ENCODE measurements around the gene GALNT6.
A peak's percentile ranks its signal among the peaks of the same experiment; 100 is the strongest.

Gene GALNT6

GRCh38 chr12:51405801-51406207 is 14.6 kb upstream of the GALNT6 start:
- no peak for DNase-seq

DNA sequence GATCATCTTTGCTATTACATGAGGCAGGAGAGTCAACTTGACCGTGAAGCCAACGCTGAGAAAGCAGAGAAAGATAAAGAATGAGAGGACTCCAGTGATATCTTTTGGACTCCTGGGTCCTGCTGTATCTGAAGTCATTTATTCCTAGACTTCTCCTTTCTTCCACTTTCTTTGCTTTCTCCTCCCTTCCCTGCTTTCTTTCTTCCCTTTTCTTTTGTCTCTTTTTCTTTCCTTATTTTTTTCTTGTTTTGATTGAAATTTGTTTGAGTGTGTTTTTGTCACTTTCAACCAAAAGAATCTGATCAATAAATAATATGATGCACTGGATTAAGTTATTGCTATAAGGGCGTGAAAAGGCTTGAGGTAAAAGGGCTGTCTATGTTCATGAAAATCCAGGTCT is 13.4 kb upstream of the GALNT6 start:
- DNase-seq: no peak

DNA sequence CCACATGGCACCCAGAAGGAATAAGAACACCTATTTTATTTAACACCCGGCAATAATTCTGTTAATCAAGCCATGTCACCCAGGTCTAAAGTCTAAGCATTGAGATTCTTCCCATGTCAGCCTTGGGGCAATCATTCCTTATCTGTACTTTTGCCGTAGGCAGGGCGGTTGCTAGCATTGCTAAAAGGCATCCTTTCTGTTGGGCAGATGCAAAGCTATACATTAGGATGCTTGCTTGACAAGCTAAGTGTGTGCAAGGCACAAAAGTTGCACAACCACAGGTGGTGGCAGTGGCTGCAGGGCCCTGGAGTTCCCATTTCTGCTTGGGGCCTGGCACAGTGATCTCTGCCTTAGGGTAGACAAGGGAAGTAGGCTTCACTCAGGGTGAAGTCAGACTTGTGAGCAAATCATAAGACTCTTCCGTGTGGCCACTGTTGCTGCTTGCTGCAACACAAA is 12.5 kb upstream of the GALNT6 start:
- no peak for DNase-seq

DNA sequence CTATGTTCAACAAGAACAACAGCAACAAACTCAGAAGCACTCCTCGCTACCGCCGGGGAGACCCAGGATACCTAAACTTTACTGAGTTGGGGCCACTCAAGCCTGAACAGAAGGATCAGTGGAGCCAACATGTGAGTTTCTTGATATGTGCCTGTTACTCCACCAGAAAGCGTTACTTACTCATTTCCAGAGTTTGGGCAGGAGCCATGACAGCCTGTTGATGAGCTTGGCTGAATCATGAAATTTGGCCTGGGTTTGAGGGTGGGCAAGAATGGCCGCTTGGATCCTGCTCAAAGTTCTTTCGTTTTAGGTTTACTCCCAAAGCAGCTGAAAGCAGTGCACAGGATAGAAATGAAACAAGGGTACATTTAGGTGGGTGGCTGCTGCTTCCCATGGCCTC is 12.0 kb upstream of the GALNT6 start:
- DNase-seq: no peak

DNA sequence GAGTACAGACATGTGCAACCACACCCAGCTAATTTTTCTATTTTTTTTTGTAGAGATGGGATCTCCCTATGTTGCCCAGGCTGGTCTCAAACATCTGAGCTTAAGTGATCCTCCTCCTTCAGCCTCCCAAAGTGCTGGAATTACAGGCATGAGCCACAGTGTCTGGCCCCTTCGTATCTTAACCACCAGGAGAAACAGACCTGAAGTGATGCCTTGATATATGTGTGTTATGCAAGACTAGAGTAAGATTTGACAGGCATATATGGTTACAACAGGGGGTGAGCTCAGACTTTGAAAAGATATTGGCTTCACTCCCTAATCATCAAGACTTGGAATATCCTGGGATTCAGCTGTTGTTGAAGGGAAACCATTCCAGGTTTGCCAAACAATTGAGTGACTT is 10.7 kb upstream of the GALNT6 start:
- no peak for DNase-seq

DNA sequence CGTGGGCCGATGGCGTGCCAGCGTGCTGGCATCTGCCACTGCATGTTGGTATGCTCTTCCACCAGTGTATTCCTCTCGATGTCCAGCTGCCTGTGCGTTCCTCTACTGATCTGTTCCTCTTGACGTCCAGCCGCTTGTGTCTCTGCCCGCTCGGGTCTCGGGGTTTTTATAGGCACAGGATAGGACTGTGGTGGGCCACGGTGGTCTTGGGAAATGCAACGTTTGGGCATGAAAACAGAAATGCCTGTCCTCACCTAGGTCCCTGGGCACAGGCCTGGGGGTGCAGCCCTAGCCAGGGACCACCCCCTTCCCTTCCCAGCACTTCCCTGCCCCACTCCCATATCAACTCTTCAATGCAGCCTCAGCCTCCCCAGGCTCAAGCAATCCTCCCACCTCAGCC is 10.3 kb upstream of the GALNT6 start:
- no peak for DNase-seq

- no peak for DNase-seq
Measured at GRCh38 chr12:51401020-51401419, 9.8 kb upstream of the GALNT6 start.

GRCh38 chr12:51399891-51400290 is 8.7 kb upstream of the GALNT6 start:
- DNase-seq: no peak

DNA sequence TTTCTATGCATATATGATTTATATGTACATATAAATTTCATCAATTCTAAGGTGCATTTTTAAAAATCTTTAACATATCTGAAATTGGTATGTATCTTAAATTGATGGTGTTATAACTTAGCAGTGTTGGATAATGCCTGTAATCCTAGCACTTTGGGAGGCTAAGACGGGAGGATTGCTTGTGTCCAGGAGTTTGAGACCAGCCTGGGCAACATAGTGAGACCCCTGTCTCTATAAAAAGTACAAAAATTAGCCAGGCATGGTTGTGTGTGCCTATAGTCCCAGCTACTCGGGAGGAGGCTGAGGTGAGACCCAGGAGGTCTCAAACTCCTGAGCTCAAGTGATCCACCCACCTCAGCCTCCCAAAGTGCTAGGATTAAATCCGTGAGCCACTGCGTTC is 6.5 kb upstream of the GALNT6 start:
- no peak for DNase-seq

- DNase-seq: no peak
Measured at GRCh38 chr12:51395283-51396230, 4.4 kb upstream of the GALNT6 start.

GRCh38 chr12:51393676-51394545 is 2.7 kb upstream of the GALNT6 start:
- no peak for DNase-seq

GRCh38 chr12:51392556-51393237 is 1.5 kb upstream of the GALNT6 start:
- peak; percentile 7 for DNase-seq

GRCh38 chr12:51390891-51391282 is 319 bp downstream of the GALNT6 start:
- DNase-seq: no peak

DNA sequence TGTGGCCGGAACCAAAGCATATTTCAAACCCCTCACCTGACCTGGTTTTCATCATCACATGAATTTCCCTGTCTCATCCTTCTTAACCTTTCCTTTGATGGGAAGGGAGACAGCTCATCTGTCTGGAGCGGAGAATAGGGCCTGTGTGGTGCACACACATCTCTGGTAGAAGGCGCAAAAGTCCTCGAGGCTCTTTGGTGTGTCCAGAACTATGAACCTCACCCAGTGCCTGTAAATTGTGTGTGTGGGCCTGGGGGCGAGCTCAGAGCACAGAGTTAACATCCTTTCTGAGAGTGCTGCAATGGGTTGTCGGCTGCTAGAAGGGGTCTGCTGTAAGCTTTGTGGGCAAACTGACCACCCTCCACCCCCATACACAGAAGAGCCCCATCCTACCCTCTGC is 749 bp downstream of the GALNT6 start:
- DNase-seq: no peak

GRCh38 chr12:51389302-51389999 is 1.8 kb downstream of the GALNT6 start:
- DNase-seq: no peak

GRCh38 chr12:51388846-51389245 is 2.4 kb downstream of the GALNT6 start:
- DNase-seq: no peak

DNA sequence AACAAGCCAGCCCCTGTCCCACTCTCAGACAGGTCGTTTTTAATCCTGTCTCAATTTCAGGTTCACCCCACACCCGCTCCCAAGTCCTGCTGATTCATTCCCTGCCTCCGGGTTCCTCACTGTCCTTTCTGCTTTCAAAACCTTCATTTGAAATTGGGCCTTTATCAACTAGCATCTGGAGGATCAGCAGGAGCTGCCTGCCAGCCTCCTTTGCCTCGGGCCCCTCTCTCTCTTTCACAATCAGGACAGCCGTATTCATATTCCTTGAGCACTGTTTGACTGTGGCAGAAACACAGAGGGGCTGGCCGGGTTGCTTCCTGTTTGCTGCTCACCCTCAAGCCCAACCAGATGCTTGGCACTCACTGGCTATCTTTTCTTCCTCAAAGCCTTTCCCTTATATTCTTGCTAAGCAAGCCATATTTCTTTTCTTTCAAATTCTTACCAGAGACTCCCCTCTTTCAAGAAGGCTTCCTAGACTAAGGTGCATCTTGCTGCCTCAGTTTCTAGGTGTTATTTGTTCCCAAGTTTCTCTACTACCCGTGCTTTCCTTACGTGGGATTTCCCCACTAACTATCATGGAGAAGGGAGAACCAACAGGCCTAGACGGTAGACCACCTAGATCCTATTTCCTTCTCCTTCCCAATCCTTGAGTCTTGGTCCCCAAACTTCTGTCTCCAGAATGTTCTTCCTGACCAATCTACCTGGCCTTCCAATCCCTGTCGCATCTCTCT is 3.0 kb downstream of the GALNT6 start:
- no peak for DNase-seq

GRCh38 chr12:51386351-51386750 is 4.9 kb downstream of the GALNT6 start:
- no peak for DNase-seq

- no peak for DNase-seq
Measured at GRCh38 chr12:51383269-51383905, 7.8 kb downstream of the GALNT6 start.

- DNase-seq: no peak
Measured at GRCh38 chr12:51382173-51382572, 9.0 kb downstream of the GALNT6 start.

Data from SHP77 treated with DMSO at 0.1 percent for 48 hours (cell line).